Esophagus muscularis mucosa (tissue), 4 donors: ENCODE results near the gene SLC29A3.

ENCODE experiments used
- EP300 ChIP-seq: sonication (generic); formaldehyde crosslinking; IDR thresholded peaks from one replicate; pipeline ENCODE4 v1.6.1; 2017; ENCODE audit warnings: antibody characterized with exemption
- POLR2AphosphoS5 ChIP-seq, 2 donors: sonication (generic); formaldehyde crosslinking; IDR thresholded peaks; one replicate each; pipeline ENCODE4 v1.6.1; 2017; ENCODE audit warnings: antibody characterized with exemption in 2 of 2
- TF ChIP-seq, protein P1 (sequence below), 3 experiments: fragments of 200-600 bp in 2 of 3; fragments of 450-650 bp in 1 of 3; sonication (generic) in 2 of 3; IDR thresholded peaks; one replicate each; pipeline ENCODE4 v1.5.1; 2017 to 2019; ENCODE audit warnings: antibody characterized with exemption in 3 of 3, mild to moderate bottlenecking in 2 of 3, moderate library complexity in 1 of 3

DNA sequence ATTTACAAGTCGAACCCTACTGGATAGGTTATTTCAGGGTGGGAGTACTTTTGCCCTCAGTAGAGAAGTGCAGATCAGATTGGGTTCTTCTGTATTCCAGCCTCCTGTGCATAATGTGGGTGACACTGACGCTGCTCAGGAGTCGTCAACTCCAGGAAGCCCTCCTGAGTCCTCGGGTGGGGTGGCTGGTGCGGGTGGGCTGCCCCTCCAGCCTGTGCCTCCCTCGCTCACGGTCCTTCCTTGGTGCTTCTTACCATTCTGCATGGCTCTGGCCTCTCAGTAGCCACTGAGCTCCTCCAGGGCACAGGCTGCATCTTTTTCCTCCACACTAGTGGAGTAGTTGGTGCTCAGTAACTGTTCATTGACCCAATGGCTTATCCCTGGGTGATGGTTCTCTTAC, 82.0 kb downstream of the SLC29A3 start:
- TF ChIP-seq, protein P1, sequence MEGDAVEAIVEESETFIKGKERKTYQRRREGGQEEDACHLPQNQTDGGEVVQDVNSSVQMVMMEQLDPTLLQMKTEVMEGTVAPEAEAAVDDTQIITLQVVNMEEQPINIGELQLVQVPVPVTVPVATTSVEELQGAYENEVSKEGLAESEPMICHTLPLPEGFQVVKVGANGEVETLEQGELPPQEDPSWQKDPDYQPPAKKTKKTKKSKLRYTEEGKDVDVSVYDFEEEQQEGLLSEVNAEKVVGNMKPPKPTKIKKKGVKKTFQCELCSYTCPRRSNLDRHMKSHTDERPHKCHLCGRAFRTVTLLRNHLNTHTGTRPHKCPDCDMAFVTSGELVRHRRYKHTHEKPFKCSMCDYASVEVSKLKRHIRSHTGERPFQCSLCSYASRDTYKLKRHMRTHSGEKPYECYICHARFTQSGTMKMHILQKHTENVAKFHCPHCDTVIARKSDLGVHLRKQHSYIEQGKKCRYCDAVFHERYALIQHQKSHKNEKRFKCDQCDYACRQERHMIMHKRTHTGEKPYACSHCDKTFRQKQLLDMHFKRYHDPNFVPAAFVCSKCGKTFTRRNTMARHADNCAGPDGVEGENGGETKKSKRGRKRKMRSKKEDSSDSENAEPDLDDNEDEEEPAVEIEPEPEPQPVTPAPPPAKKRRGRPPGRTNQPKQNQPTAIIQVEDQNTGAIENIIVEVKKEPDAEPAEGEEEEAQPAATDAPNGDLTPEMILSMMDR (IDR thresholded peaks at IDR 0.05): no peak
- TF ChIP-seq POLR2AphosphoS5 (IDR thresholded peaks at IDR 0.05) (no peak), EP300 (no peak)
